Common myeloid progenitor, CD34-positive (primary cell): ENCODE data around the gene NBPF9.
A peak's percentile ranks its signal among the peaks of the same experiment; 100 is the strongest.
"Not testable (repeated sequence)": the region's sequence is repeated elsewhere in the genome, so short reads cannot be mapped to it uniquely, and the experiment has no call there.

Experiments used
- CTCF ChIA-PET: fragments of 350-600 bp; sonication (Branson Sonifier 250); formaldehyde crosslinking; loops from one replicate; lab custom pipeline; 2021; ENCODE audit warnings: antibody characterized with exemption; lab: Charles Lee
- POLR2A ChIA-PET: fragments of 350-600 bp; sonication (Branson Sonifier 250); formaldehyde crosslinking; loops from one replicate; lab custom pipeline; 2021; ENCODE audit warnings: antibody characterized with exemption; lab: Charles Lee
- DNase-seq, 3 donors: peaks; one replicate each; pipeline versions ENCODE4 v3.0.0 to v3.0.0-alpha.2; 2013
- H3K27ac ChIP-seq, 2 experiments: 1 replicate in 1 of 2; 2 replicates in 1 of 2; pipeline ENCODE4 v1.7.0; 2013; ENCODE audit warnings: inconsistent platforms in 2 of 2, low read length in 2 of 2, mild to moderate bottlenecking in 2 of 2, low read depth in 1 of 2, moderate library complexity in 1 of 2; ENCODE audit not compliant: severe bottlenecking in 2 of 2, insufficient read depth in 1 of 2, poor library complexity in 1 of 2
- H3K27me3 ChIP-seq, 5 experiments: replicated peaks in 2 of 5; 1 replicate in 3 of 5; 2 replicates in 2 of 5; pipeline versions ENCODE4 v1.6.1 to v1.7.0; 2013; ENCODE audit warnings: low read length in 4 of 5, mild to moderate bottlenecking in 2 of 5, moderate library complexity in 2 of 5, inconsistent platforms in 1 of 5; ENCODE audit not compliant: insufficient read depth in 5 of 5, control insufficient read depth in 4 of 5
- H3K36me3 ChIP-seq, 4 experiments: 1 replicate in 2 of 4; 2 replicates in 2 of 4; pipeline versions ENCODE4 v1.6.1 to v1.7.0; 2013; ENCODE audit warnings: low read length in 3 of 4, control low read depth in 1 of 4, mild to moderate bottlenecking in 1 of 4; ENCODE audit not compliant: control insufficient read depth in 4 of 4, insufficient read depth in 4 of 4
- H3K4me1 ChIP-seq, 4 experiments: 1 replicate in 3 of 4; 2 replicates in 1 of 4; pipeline versions ENCODE4 v1.6.1 to v1.7.1; 2013; ENCODE audit warnings: low read length in 3 of 4, mild to moderate bottlenecking in 3 of 4, control low read depth in 1 of 4, inconsistent platforms in 1 of 4, moderate library complexity in 1 of 4; ENCODE audit not compliant: control insufficient read depth in 4 of 4, insufficient read depth in 4 of 4; ENCODE audit errors: control extremely low read depth in 1 of 4
- H3K4me3 ChIP-seq, 7 experiments: 1 replicate in 4 of 7; 2 replicates in 3 of 7; pipeline versions ENCODE4 v1.5.1 to v1.7.0; 2013; ENCODE audit warnings: mild to moderate bottlenecking in 7 of 7, low read length in 6 of 7, moderate library complexity in 6 of 7, inconsistent platforms in 2 of 7, low read depth in 2 of 7, control low read depth in 1 of 7; ENCODE audit not compliant: insufficient read depth in 4 of 7, control insufficient read depth in 1 of 7; ENCODE audit errors: extremely low read depth in 1 of 7
- H3K9me3 ChIP-seq, 5 experiments: 1 replicate in 4 of 5; 2 replicates in 1 of 5; pipeline versions ENCODE4 v1.6.1 to v1.7.1; 2013; ENCODE audit warnings: low read length in 4 of 5, mild to moderate bottlenecking in 2 of 5, inconsistent platforms in 1 of 5, low read depth in 1 of 5, moderate library complexity in 1 of 5; ENCODE audit not compliant: control insufficient read depth in 4 of 5, insufficient read depth in 2 of 5; ENCODE audit errors: control extremely low read depth in 1 of 5
- WGBS: methylation state at CpG from one replicate; pipeline ENCODE4 v1.1.5; 2013; ENCODE audit not compliant: insufficient coverage; 5-methylcytosine and 5-hydroxymethylcytosine counted together

NBPF9 gene

DNA sequence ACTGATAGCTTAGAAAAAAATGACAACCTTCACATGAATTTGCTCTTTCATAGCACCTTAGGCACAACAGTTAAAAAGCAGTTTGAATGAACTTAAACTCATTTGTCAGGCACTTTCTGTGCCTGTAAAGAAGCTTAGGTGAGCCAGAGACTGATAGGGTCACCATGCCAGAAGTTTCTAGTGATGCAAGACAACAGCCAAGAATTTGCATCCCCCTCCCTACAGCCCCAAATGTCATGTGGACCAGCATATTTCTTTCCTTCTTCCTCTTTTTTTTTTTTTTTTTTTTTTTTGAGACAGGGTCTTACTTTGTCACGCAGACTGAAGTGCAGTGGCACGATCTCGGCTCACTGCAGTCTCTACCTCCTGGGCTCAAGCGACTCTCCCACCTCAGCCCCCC lies 89.8 kb downstream of the NBPF9 start:
- WGBS, result no CpG with 5 or more reads among the region's 4 CpGs
- H3K4me1 ChIP-seq, H3K27ac ChIP-seq, DNase-seq, H3K36me3 ChIP-seq, POLR2A ChIA-PET, H3K27me3 ChIP-seq, H3K9me3 ChIP-seq, CTCF ChIA-PET, H3K4me3 ChIP-seq: not testable (repeated sequence)

DNA sequence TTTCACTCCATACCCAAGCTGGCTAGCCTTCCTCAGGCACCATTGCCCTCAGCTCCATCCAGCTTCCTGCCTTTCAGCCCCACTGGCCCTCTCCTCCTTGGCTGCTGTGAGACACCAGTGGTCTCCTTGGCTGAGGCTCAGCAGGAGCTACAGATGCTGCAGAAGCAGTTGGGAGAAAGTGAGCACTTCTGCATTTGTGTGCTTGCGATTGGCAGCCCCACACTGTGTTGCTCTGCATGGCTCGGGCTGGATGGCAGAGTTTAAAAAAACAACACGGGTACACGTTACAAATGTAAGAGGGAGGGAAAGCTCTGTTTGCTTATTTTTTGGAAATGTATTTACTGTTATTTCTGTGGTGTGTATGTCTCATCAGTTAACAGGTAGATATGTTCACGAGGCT lies 90.8 kb downstream of the NBPF9 start:
- WGBS, result no CpG with 5 or more reads among the region's 5 CpGs
- POLR2A ChIA-PET, H3K9me3 ChIP-seq, CTCF ChIA-PET, H3K27me3 ChIP-seq, H3K27ac ChIP-seq, H3K36me3 ChIP-seq, H3K4me1 ChIP-seq, H3K4me3 ChIP-seq: not testable (repeated sequence)
- peak in 2 of 3 donors; percentile 7 to 22 for DNase-seq

DNA sequence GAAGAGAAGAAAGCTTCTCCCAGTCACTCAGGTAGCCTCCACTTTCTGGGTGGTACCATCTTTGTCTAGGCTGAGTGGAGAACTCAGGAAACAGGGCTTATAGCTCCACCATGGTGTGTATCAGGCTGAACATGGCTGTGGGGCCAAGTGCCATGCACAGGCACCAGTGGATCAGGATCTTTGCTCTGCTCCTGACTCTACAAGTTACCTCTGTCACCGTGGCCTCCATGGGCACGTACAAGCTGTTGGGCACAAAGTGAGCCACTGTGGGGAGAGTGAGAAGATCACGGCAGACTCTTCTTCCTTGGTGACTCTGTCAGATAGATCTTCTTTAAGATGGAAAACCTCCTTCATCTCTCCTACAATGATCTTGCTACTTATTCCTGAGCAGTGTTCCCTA lies 93.6 kb downstream of the NBPF9 start:
- DNase-seq, CTCF ChIA-PET, H3K9me3 ChIP-seq, H3K4me1 ChIP-seq, H3K36me3 ChIP-seq, H3K27me3 ChIP-seq, H3K27ac ChIP-seq, POLR2A ChIA-PET, H3K4me3 ChIP-seq: not testable (repeated sequence)
- no CpG with 5 or more reads among the region's 3 CpGs for WGBS

DNA sequence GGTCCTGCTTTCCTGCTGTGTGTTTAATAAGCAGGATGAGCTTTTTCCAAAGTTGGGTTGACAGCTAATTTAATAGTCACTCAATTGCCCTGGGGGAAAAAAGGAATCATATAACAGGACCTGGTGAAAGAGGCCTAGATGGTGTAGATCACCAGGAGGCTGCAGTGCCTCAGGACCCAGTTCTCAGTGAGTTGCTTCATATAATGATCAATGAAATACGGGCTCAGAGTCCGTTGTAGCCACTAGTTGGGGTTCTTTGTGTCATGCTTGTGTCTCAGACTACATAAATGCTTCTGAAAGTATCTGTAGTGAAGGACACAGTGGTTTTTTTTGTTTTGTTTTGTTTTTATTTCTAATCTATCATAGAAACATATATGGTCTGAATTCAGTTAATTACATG lies 94.6 kb downstream of the NBPF9 start:
- H3K27me3 ChIP-seq, H3K9me3 ChIP-seq, DNase-seq, H3K36me3 ChIP-seq, H3K4me3 ChIP-seq, H3K4me1 ChIP-seq, H3K27ac ChIP-seq, CTCF ChIA-PET, POLR2A ChIA-PET: not testable (repeated sequence)
- no CpG with 5 or more reads among the region's 2 CpGs for WGBS

DNA sequence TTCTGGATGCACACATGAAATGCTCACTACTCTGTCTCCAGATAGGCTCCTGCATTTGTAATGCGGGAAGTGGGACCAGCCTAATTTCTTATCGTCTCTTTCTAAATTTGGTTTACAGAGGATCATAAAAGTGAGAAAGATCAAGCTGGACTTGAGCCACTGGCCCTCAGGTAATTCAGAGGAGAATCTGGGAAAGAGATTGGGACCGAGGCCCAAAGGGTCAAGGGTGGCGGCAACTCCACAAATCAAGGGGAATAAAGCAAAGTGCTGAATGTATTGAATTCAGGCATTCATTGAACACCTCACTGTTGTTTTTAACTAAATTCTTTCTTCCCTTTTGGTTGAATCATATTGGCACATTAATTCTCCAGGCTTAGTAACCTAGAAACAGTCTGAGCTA lies 95.0 kb downstream of the NBPF9 start:
- POLR2A ChIA-PET, H3K9me3 ChIP-seq, H3K36me3 ChIP-seq, H3K4me3 ChIP-seq, H3K4me1 ChIP-seq, H3K27me3 ChIP-seq, CTCF ChIA-PET, H3K27ac ChIP-seq, DNase-seq: not testable (repeated sequence)
- WGBS, result no CpG with 5 or more reads among the region's 4 CpGs
